Stimulated activated naive CD8-positive, alpha-beta T cell treated with anti-CD3 and anti-CD28 coated beads, Interleukin-15, Interleukin-2, amounts not matched to agents 100 ng/mL and 50 ng/mL, for 24 hours (primary cell): ENCODE data around the gene OR2L13.

ENCODE experiments used
- H3K27ac Mint-ChIP-seq: one replicate; pipeline ENCODE4 v1.8.0; 2021; ENCODE audit warnings: mild to moderate bottlenecking, mixed read lengths
- H3K27me3 Mint-ChIP-seq: one replicate; pipeline ENCODE4 v1.8.0; 2021; ENCODE audit warnings: mixed read lengths
- H3K36me3 Mint-ChIP-seq: one replicate; pipeline ENCODE4 v1.8.0; 2021; ENCODE audit warnings: low read depth, mixed read lengths
- H3K4me1 Mint-ChIP-seq: one replicate; pipeline ENCODE4 v1.8.0; 2021; ENCODE audit warnings: low read depth, mixed read lengths
- H3K4me3 Mint-ChIP-seq: one replicate; pipeline ENCODE4 v1.8.0; 2021; ENCODE audit warnings: mild to moderate bottlenecking, mixed read lengths
- H3K9me3 Mint-ChIP-seq: one replicate; pipeline ENCODE4 v1.8.0; 2021; ENCODE audit warnings: mixed read lengths

OR2L13 gene

DNA sequence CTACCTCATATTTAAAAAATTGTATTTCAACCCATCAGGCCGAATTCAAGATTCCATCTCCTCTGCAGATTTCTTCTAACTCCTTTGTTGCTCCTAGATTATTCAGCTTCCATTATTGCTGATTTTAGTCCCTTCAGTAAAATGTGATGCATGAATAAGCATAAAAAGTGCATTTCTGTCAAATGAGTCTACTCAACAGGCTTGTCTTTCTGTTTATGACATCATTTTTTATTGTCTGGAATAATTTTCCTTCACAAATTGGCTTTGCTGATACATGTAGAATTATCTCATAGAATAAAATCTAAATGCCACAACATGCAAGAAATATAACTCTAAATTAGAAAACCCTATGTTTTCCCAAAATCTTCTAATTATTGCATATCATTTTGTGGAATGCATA is 48.3 kb downstream of the OR2L13 start:
- Mint-ChIP-seq H3K9me3 (peaks cover 18% of the 10 kb centered on the region), H3K36me3 (no peaks in the 10 kb centered on the region), H3K27me3 (no peaks in the 10 kb centered on the region), H3K4me1 (no peaks in the 10 kb centered on the region), H3K27ac (no peak overlapping the region), H3K4me3 (no peak overlapping the region)

DNA sequence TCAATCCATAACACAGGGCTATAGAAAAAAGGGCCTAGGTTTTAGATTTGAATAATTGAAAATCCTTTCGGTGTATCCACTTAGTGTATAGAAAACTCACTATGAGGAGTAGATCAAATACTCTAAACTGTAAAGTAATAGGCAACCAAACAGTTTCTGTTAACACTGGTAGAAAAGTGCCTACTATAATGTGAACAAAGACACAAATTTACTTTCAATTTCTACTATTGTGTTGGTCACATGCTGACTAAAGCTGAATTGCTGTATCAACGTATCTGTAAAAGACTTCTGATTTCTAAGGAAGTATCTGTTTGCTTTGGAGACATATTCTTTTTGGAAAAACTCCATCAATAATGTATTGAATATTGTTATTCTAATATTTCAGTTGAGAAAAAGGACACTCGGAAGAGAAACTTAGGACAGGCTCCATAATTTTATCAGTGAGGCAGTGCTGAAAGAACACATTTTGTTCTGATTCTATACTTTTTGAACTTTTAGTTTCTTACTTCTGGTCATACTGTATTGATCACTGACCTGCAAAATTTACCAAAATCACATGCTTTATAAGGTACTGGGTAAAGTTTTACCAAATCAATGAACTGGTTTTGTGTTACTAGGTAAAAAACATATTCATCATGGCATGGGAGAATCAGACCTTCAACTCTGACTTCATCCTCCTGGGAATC is 49.7 kb downstream of the OR2L13 start, which contains the start of gene OR2M5:
TSS of gene OR2M5 (plus strand) at position 636 of the 686 bp plus-strand sequence. CDS start at position 636, 0 bp downstream.
- Mint-ChIP-seq H3K4me1 (no peaks in the 10 kb centered on the region), H3K36me3 (no peaks in the 10 kb centered on the region), H3K9me3 (peaks cover 24% of the 10 kb centered on the region), H3K27ac (no peak within 1 kb of the TSS), H3K4me3 (no peak within 1 kb of the TSS), H3K27me3 (no peaks in the 10 kb centered on the region)
